ENCODE data around the gene ADGRF1.

Gene ADGRF1

DNA sequence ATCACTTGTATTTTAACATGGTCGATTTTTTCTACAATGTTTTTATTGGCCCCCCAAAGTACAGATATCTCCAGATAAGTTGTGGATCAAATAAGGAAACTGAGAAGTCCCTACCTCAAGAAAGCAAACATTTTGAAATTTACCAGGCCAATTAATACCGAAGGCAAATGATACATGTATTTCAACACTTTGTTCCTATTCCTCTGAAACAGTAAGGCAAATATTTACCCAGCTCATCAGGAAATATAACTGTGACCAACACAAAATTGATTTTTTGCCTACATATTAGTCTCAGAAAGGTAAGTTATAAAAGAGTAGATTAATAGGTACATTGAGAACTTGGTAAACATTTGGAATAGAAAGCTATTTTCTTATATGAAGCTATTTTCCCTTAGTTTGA is 69.1 kb downstream of the ADGRF1 start:
- no peak for DNase-seq

DNA sequence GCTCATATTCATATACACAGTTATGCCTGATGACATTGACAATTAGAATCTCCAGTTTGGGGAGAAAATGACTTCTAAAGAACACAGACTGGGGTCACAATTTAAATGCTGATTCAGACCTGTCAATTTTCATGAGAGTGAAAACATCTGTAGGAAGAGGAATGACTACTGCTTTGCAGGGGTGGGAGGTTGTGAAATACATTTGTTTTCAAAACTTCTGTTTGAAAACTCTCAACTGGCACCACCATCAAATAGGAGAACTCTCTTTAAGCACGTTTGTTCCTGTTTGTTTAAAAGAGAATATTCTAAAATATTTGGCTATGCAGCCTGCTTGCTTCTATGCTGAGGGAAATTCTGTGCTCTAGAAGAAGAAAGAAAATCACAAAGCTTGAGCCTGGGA is 69.6 kb downstream of the ADGRF1 start:
- no peak for DNase-seq

DNA sequence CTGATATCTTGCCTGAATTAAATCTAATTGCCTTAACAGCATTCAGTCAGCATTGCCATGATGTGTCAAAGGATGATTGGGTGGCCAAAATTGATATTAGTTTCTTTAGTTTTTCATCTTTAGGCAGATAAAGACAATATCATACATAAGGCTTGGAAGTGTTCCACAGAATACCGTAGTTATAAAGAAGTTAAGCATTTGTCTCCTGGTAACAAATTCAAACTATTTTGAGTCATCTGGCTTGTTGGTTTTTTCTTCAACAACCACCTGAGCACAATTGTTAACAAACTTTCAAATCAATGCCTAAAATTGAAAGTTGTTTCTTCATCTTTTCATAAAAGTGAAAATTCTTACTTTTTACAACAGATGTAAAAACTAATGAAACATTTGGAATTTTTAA is 72.9 kb downstream of the ADGRF1 start:
- no peak for DNase-seq

DNA sequence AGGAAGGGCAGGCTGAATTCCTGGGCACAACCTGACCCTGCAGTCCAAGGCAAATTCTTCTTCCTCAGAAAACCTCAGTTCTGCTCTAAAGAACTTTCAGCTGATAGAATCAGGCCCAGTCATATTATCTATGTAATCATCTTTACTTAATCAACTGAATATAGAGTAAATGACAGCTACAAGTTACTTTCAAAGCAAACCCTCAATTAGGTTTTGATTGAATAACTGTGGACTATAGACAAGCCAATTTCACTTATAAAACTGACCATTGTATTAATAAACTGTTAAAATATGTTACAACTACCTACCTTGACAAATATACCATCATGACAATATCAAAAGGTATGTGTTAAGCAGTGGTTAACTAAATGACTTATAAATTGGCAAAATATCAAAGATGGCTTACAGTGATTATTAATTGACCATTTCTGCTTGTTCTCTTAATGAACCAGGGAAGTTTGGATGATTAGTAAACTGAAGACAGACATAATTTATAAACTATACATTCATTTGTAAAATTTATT is 74.2 kb downstream of the ADGRF1 start:
- no peak for DNase-seq

DNA sequence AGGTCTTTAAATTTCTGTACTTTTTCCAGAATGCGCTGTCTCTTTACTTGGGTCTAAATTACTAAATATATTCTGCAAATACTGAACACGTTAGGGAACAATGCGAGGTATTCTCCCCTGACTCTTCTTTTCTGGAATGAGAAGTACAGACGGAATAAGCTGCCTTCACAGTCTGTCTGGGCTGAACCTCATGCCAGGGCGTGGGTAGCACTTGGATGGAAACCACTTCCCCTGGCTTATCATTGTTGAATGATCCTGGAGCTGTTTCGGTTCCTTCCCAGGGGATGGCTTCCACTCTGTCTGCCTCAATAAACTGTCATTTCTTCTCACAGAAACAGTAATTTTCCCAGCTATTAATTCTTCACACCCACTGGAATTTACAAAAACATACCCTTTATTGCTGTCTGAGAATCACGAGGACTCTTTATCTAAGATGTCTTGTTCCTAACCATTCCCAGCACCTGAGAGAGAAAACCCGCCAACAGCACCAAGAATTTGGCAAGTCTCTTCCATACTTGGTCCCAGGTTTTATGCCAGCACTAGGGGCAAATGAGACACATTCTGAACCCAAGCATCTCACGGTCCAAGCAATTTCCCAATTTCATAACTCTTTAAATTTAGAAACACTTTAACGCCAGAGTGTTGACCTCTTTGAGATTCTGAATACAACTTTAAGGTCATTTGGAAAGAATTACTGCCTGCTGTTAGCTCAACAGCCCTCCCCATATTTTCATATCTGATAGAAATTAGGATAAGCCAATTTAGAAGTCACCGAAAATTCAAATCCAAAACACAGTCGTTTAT is 77.2 kb downstream of the ADGRF1 start:
- DNase-seq, result no peak

DNA sequence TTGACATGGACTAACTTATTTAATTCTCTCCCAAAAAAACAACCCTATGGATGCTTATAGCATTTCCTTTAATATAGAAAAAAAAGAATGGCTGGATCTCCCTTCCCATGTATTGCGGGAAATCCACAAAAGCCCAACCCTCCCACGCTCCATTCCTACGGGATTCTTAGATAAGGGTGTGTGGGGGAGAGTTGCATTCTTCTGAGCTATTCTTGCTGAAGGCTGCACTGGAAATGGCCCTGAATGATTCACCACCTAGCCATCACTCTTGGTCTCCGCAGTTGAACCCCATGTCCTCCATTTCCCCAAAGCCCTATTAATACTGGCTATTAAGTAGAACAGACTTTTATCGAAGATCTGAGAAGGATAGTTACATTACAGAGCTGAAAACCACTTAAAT is 78.5 kb downstream of the ADGRF1 start:
- DNase-seq, result no peak

DNA sequence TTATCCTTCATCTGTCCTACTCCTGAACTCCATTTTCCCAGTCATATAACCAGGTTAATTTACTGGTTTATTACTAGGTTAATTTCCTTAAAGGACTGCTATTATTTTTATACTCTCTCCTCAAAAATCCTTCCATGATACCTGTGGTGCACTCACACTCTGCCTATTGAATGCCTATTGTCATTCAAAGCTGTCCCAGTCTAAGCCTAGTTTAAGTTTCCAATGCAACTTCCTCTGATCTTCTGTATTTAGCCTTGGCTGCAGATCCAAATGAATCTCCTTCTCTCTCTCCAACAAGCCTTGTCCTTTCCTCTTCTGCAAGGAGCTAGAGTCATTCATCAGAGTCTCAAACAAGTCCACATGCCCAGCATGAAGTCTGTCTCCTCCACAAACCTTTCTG is 79.1 kb downstream of the ADGRF1 start:
- no peak for DNase-seq

DNA sequence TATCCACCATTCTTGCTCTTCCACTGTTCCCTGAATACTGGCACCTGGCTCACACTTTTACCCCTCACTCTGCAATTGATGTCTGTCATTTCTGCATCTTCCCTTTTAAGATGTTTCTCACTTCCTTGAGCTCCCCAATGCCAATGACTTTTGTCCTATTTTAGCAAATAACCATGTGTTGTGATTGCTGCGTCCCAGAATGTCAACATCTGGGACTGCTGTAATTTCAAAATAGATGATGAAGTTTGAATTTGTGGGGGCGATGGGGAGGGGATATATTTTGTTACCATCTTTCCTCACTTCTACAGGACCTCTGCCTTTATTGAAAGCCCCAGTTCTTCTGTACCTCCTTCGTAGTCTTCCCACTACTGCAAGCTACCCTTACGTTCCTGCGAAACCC is 80.4 kb downstream of the ADGRF1 start:
- no peak for DNase-seq

DNA sequence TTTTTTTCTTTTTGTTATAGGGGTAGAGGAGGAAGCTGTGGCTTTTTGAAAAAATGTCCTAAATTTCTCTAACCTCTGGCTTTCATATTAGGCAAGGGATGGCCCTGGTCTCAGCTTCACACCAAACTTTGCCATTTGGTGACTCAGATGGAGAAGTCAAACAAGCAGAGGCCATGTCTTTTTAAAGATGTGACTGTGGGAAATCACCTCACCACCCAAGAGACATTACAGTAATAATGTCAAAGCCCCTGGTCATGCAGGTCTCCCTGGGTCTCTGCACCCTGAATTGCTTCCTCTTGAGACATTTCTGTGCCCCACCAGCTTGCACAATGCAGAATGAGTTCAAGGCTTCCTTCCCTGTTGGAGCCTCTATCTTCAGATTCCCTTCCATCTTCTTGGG is 80.9 kb downstream of the ADGRF1 start:
- no peak for DNase-seq

DNA sequence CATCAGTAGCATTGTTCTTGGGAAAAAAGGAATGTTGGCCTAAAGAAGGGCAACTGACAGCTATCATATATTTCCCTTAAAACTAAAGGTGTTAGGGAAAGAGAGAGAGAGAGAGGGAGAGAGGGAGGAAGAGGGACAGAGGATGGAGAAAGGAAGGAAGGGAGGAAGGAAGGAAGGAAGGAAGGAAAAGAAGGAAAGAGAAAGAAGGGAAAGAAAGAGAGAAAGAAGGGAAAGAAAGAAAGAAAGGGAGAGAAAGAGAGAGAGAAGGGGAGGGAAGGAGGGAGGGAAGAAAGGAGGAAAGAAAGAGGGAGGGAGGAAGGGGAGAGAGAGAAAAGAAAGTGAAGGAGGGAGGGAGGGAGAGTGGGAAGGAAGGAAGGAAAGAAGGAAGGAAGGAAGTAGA is 82.7 kb downstream of the ADGRF1 start:
- no peak for DNase-seq

DNA sequence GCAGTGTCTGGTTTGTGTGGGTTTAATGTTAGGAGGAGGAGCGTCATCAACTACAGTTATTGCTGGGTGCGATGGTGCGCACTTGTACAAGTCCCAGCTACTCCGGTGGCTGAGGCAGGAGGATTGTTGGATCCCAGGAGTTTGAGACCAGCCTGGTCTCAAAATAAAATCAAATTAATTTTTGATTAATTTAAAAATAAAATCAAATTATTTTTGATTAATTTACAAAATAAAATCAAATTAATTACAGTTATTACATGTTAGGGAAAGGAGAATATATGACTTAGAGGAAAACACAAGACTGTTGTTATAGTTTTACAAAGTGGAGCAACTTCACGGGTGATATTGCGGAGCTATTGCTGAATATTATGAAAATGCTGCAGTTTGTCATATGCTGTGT is 85.7 kb downstream of the ADGRF1 start:
- DNase-seq, result no peak

DNA sequence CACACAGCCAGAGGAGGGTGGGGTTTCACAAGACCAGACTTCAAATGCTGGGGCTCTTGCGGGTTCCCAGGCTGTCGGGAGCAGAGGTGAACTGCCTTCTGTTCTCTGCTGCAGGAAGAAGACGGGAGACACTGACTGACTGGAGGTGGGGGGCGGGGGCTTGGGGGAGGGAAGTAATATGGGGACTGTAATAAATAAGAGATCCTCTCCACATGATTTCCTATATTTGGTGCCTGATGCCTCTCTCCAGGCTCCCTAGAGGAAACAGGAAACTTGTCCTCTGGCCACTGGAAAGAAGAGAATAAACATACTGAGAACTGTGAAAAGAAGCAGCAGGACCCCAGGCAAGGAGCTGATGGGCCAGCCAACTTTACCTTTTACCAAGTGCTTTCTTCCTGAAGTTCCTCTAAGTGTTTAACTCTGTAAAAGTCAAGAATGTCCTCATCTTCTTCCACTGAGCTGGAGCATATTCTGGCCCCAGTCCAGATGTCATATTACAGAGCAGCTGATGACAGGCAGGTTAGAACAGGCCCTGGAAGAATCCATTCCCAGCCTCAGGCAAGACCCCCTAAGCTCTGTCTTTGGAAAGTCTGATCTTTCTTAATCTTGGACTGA is 87.2 kb downstream of the ADGRF1 start:
- no peak for DNase-seq

DNA sequence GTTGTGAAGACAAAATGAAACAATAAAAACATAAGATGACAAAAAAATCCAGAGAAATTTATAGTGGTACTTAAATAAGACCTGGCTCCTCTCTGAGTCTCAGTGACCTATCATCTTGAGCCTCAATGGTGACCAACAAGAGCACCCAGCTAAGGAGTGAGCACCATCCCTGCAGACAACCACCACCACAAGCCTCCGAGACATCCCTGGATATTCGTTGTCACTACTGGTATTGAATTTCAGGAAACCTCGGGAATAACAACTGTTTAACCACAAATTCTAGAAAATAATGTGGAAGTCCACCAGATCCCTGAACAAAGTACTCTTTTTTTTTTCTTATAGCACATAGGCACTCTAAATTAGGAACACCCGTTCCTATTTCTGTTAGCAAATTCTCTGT is 88.2 kb downstream of the ADGRF1 start:
- no peak for DNase-seq

DNA sequence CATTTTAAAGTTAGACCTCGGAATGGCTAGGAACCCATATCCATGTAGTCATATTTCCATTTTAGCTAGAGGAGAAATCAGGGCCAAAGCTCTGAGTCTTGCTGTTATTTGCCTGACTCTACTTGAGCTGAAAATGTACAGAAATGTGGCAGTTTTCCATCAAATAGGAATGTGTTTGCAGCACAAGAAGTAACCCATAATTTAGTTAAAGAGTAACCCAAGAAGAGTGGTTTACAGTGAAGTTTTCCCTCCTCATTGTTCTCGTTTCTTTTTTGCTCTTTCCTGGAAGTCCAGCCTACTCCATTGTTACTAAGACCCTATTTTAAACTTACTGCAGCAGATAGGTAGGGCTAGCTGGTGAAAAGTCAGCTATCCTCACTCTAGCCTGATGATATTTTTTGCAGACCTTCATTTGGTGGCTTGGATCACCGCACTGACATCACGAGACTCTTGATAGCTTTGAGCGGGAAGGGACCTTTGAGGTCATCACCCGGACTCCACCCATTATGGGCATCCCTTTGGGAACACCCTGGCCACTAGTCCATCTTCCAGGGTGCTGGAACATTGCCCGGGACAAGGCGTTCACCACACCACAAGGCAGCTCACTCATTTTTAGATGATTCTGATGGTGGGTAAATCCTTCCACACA is 92.4 kb downstream of the ADGRF1 start:
- DNase-seq, result no peak

DNA sequence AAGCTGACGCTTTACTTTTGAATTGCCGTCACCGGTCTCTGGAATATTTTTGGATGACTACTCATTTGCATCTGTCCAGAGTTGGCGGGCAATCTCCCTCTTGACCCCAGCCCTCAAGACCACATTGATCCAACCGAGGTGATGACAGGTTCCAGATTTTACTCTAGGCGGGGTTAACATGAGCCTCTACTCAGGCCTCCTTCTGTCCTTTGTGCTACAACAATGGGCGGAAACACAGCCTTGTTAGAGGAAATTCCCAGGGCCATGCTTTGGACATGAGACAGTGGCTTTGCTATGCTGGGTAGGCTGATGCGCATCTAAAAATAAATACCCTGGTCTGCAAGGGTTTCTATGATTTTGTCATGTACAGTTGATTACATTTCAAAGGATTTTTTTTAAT is 93.4 kb downstream of the ADGRF1 start:
- no peak for DNase-seq

All from stimulated activated CD4-positive, alpha-beta T cell treated with anti-CD3 and anti-CD28 coated beads, Interleukin-12 subunit alpha, Interleukin-12 subunit beta, amount 100 ng/mL, for 4 hours (primary cell).